Mononuclear cell (primary cell): ENCODE measurements around the gene MUC4. TPM values are rescaled to one million over a fixed set of nuclear protein-coding genes. Genes with fewer than 3 reads are reported as not detected.

Experiments
- H3K27me3 ChIP-seq: 2 replicates; pipeline ENCODE4 v1.6.0; 2011; ENCODE audit warnings: low read length, control low read depth; ENCODE audit not compliant: insufficient read depth
- H3K4me1 ChIP-seq: 2 replicates; pipeline ENCODE4 v1.5.1; 2011; ENCODE audit warnings: mild to moderate bottlenecking, low read length, control low read depth; ENCODE audit not compliant: insufficient read depth
- H3K4me3 ChIP-seq: 2 replicates; pipeline ENCODE4 v1.5.1; 2011; ENCODE audit warnings: mild to moderate bottlenecking, low read length, moderate library complexity
- H3K9me3 ChIP-seq: 2 replicates; pipeline ENCODE4 v1.5.1; 2011; ENCODE audit warnings: low read depth, mild to moderate bottlenecking, control low read depth, low read length
- total RNA-seq: library from RNA; depleted of rRNA; stranded (reverse); fragments of >200 nt; gene quantifications from one replicate; pipeline ENCODE4 v1.2.3, GENCODE V29; 2012

MUC4 gene
- total RNA-seq, 1 donor = under 0.01 TPM

DNA sequence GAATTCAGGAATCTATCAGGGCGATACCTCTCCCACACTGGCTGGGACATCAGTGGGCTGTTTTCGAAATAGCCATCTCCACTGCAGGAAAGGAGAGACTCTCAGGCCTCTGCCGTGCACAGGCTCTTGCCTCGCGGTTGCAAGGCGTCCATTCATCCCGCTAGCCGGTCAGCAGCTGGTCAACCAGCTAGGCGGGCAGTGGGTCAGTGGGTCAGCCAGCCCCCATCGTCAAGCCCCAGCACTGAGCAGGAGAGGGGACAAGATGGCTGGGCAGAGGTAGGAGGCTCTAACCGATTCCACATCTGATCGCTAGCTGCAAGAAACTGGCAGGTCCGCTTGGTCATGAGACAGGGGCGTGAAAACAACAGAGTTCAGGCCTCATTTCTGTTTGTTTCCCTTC is 45.1 kb downstream of the MUC4 start:
- Histone ChIP-seq H3K9me3 (no peaks in the 10 kb centered on the region), H3K27me3 (no peaks in the 10 kb centered on the region), H3K4me1 (no peaks in the 10 kb centered on the region), H3K4me3 (no peak overlapping the region)

DNA sequence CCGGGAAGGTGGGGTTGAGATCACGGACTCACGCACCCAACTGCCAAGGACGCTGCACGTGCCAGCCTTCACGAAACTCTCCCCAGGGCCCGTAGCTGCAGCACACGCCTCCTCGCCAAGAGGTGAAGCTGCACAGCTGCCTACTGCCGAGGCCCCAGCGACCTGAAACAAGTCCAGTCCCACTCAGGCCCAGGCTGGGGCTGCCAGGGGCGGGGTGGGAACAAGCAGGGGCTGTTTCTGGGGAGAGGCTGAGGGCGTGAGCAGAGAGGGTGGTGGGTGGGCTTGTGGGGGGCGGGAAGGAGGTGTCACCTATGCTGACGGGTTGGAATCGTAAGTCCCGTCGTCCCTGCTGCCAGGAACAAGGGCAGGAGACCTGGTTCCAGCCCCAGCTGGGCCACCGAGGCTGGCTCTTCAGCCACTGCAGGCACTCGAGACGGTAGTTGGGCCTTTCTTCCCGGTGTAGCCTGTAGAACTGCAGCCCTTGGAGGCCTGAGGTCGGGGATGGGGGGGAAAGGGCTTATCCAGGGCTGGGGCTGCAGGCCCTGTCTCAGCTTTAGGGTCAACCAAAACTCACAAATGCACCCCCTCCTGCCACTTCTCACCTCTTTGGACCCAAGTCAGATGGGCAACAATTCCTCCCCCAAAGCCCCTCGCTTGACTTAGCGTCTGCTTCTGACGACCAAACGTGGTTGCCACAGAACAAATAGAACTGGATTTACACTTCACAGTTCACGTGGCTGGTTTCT is 46.6 kb downstream of the MUC4 start:
- H3K4me3 ChIP-seq = no peak overlapping the region
- H3K27me3 ChIP-seq = peaks cover 8% of the 10 kb centered on the region
- H3K9me3 ChIP-seq = no peaks in the 10 kb centered on the region
- H3K4me1 ChIP-seq = no peaks in the 10 kb centered on the region

GRCh38 chr3:195763843-195764825 is 47.6 kb downstream of the MUC4 start:
- H3K27me3 ChIP-seq = peaks cover 8% of the 10 kb centered on the region
- H3K4me1 ChIP-seq = no peaks in the 10 kb centered on the region
- no peak overlapping the region for H3K4me3 ChIP-seq
- H3K9me3 ChIP-seq = no peaks in the 10 kb centered on the region

DNA sequence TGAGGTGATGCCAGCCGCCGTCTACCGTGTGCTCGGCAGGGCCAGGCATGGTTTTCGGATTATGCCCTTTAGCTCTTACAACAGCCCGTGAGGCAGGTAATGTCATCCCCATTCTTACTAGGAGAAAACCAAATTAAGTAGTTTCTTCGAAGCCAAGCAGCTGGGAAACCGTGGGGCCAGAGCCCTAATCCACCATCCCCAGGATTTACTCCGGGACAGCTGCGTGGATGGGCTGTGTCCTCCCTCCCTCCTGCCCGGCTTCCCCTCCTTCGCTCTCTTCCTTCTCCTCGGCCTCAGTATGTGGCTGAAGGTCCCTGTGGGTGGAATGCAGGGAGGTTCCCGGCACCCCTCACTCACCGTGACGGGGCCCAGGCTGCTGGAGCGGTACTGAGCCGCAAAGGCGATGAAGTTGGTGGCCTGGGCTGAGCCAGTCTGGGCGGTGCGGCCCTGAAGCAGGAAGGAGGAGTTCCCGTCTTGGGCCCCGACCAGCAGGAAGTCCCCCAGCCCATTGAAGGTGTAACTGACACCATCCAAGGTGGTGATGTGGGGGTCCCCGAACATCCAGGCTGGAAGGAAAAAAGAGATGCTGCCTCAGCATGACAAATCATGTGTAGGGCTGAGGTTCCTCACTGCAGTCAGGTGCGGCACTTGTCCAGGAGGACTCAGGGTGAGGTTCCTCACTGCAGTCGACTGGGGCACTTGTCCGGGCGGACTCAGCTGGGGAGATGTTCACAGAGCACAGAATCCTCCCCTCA is 48.5 kb downstream of the MUC4 start:
- no peak overlapping the region for H3K4me3 ChIP-seq
- H3K27me3 ChIP-seq = peaks cover 8% of the 10 kb centered on the region
- H3K4me1 ChIP-seq = no peaks in the 10 kb centered on the region
- no peaks in the 10 kb centered on the region for H3K9me3 ChIP-seq

- Histone ChIP-seq H3K9me3 (no peaks in the 10 kb centered on the region), H3K4me3 (no peak overlapping the region), H3K4me1 (peaks cover under 1% of the 10 kb centered on the region), H3K27me3 (peaks cover 8% of the 10 kb centered on the region)
Observed at GRCh38 chr3:195762611-195763010, 49.1 kb downstream of the MUC4 start.

- H3K4me1 ChIP-seq = peaks cover 3% of the 10 kb centered on the region
- H3K27me3 ChIP-seq = peaks cover 8% of the 10 kb centered on the region
- H3K4me3 ChIP-seq = no peak overlapping the region
Observed at GRCh38 chr3:195762249-195762585, 49.5 kb downstream of the MUC4 start.

DNA sequence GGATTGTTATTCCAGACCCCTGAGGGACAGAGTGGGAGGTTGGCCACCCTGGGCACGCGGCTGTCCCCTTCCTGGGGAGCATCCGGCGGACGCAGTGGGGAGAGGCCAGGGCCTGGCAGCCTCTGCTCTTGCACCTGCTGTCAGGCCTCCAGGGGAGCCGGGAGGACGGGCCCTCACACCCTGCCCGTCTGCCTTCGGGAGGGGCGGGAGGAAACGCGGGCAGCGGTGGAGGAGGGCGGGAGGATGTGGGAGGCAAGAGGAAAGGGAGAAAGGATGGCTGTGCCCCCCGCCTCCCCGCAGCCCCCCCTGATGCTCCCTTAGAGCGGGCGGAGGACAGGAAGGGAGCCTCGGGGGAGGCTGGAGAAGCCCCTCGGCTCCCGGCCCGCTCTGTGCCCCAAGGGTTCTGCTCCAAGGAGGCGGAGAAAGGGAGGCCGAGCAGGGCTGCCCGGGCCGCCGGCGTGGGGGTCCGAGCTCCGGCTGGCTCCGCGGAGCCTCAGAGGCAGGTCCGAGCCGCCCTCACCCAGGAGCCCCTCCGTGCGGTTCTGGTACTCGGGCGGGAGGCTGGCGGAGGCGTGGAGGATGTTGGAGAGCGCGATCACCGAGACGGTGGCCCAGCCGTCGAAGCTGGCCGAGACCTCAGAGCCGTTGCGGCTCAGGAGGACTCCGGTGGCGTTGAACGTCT is 50.0 kb downstream of the MUC4 start:
- H3K9me3 ChIP-seq = no peaks in the 10 kb centered on the region
- peaks cover 8% of the 10 kb centered on the region for H3K27me3 ChIP-seq
- H3K4me3 ChIP-seq = no peak overlapping the region
- peaks cover 8% of the 10 kb centered on the region for H3K4me1 ChIP-seq

More at GRCh38 chr3:195762249-195762585, 49.5 kb downstream of the MUC4 start:
- H3K9me3 ChIP-seq = no peaks in the 10 kb centered on the region

- H3K4me3 ChIP-seq = no peak overlapping the region
- H3K4me1 ChIP-seq = peaks cover 13% of the 10 kb centered on the region
- H3K27me3 ChIP-seq = peaks cover 8% of the 10 kb centered on the region
- H3K9me3 ChIP-seq = no peaks in the 10 kb centered on the region
Observed at GRCh38 chr3:195761123-195761566, 50.6 kb downstream of the MUC4 start.

GRCh38 chr3:195760345-195761122 is 51.2 kb downstream of the MUC4 start:
- H3K27me3 ChIP-seq = peaks cover 8% of the 10 kb centered on the region
- H3K4me3 ChIP-seq = no peak overlapping the region
- H3K4me1 ChIP-seq = peaks cover 13% of the 10 kb centered on the region
- no peaks in the 10 kb centered on the region for H3K9me3 ChIP-seq

GRCh38 chr3:195758721-195759353 is 52.9 kb downstream of the MUC4 start:
- peaks cover 8% of the 10 kb centered on the region for H3K27me3 ChIP-seq
- H3K4me3 ChIP-seq = no peak overlapping the region
- H3K4me1 ChIP-seq = peaks cover 13% of the 10 kb centered on the region
- no peaks in the 10 kb centered on the region for H3K9me3 ChIP-seq

DNA sequence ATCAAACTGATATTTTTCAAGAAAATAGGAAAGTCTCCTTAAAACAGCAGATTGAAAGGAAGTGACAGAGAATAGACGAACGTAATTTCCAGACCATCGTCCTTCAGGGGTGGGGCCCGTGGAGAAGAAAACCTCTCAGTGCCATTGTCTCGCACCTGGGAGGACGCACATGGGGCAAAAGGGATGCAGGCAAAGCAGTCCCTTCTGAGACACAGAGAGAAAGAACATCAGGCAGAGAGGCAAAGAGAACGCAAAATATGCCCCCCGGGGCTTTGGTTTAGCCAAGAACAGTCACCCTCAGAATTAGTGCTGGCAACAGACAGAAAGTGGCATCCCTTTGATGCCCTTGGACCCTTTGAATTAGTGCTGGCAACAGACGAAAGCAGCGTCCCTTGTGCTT is 53.9 kb downstream of the MUC4 start:
- Histone ChIP-seq H3K9me3 (no peaks in the 10 kb centered on the region), H3K27me3 (peaks cover 8% of the 10 kb centered on the region), H3K4me3 (no peak overlapping the region), H3K4me1 (peaks cover 13% of the 10 kb centered on the region)

DNA sequence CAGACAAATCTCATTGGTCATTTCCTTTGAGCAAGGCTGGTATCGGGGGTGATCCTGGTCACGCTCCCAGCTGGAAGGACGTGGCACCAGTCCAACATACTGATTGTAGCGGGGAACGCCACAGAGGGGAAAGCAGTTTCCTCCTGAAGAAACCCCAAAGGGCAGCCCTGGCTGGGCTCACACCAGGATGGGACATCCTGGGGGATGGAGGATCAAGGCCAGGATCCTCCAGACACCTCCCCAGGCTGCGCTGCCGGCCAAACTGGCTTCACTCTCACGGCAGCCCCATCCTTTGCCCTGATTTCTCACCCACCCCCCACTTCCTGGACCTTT is 54.3 kb downstream of the MUC4 start:
- no peaks in the 10 kb centered on the region for H3K9me3 ChIP-seq
- peaks cover 13% of the 10 kb centered on the region for H3K4me1 ChIP-seq
- H3K4me3 ChIP-seq = no peak overlapping the region
- H3K27me3 ChIP-seq = peaks cover 8% of the 10 kb centered on the region

DNA sequence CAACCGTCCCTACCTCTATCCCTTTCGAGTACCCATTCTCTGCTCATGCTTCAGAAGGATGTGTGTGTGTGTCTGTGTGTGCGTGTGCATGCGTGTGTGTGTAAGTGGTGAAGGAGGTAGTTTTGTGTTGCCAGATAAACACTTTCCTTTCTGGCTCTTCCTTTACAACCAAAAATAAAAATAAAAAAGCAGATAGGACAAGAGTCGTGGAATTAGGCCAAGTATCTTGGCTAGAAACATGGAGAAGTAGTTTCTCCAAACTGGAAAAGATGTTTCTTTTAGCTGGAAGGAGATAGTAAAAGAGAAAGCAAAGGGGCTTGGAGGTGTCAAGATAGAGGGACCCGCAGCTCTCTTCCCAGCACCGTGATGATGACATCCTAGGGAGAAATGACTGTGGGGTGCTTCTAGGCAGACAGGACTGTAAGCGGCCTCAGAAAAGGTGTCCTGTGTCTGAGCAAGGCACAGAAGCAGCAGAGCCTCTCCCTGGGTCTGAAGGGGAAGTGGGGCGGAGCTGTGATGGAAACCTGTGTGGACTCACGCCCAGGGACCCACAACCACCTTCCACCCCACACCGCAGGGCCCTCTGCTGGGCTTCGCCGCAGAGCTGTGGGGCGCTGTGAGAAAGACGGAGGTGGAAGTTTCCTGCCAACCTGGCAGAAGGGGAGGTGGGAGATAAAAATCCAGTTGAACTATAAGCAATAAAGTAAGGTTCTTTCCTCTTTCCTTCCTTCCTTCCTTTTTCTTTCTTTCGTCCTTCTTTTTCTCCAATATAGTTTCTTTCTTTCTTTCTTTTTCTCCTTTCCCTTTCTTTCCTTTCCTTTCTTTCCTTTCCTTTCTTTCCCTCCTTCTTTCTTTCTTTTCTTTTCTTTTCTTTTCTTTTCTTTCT is 55.7 kb downstream of the MUC4 start:
- H3K4me1 ChIP-seq = peaks cover 13% of the 10 kb centered on the region
- no peak overlapping the region for H3K4me3 ChIP-seq

More for the DNA sequence above, 55.7 kb downstream of the MUC4 start:
- H3K27me3 ChIP-seq = peaks cover 3% of the 10 kb centered on the region
- no peaks in the 10 kb centered on the region for H3K9me3 ChIP-seq
